ENCODE data around the gene TRIB2.

TRIB2 gene

GRCh38 chr2:12701786-12702167 is 15.0 kb upstream of the TRIB2 start:
- DNase-seq = no peak

GRCh38 chr2:12702168-12703121 is 14.3 kb upstream of the TRIB2 start:
- no peak for DNase-seq

- no peak for DNase-seq
Measured at GRCh38 chr2:12704378-12704777, 12.4 kb upstream of the TRIB2 start.

GRCh38 chr2:12705230-12705629 is 11.5 kb upstream of the TRIB2 start:
- DNase-seq = no peak

- DNase-seq = no peak
Measured at GRCh38 chr2:12705742-12706141, 11.0 kb upstream of the TRIB2 start.

- DNase-seq = no peak
Measured at GRCh38 chr2:12708508-12709206, 8.1 kb upstream of the TRIB2 start.

GRCh38 chr2:12709207-12709522 is 7.6 kb upstream of the TRIB2 start:
- DNase-seq = no peak

- DNase-seq = no peak
Measured at GRCh38 chr2:12710301-12710700, 6.4 kb upstream of the TRIB2 start.

GRCh38 chr2:12711339-12711738 is 5.4 kb upstream of the TRIB2 start:
- DNase-seq = no peak

- no peak for DNase-seq
Measured at GRCh38 chr2:12712881-12713280, 3.9 kb upstream of the TRIB2 start.

GRCh38 chr2:12714391-12715221 is 2.1 kb upstream of the TRIB2 start:
- DNase-seq = no peak

- no peak for DNase-seq
Measured at GRCh38 chr2:12715258-12716031, 1.3 kb upstream of the TRIB2 start.

- DNase-seq = peak; percentile 69 to 77
Measured at GRCh38 chr2:12716032-12716281, 779 bp upstream of the TRIB2 start.

GRCh38 chr2:12717191-12718014 is 667 bp downstream of the TRIB2 start:
- peak; percentile 56 to 62 for DNase-seq

- DNase-seq = peak in 1 of 2 experiments; percentile 4
Measured at GRCh38 chr2:12718015-12718671, 1.4 kb downstream of the TRIB2 start.

GRCh38 chr2:12718711-12719399 is 2.1 kb downstream of the TRIB2 start:
- peak in 1 of 2 experiments; percentile 2 for DNase-seq

- no peak for DNase-seq
Measured at GRCh38 chr2:12719400-12720277, 2.9 kb downstream of the TRIB2 start.

- peak in 1 of 2 experiments; percentile 7 for DNase-seq
Measured at GRCh38 chr2:12720278-12720620, 3.5 kb downstream of the TRIB2 start.

- no peak for DNase-seq
Measured at GRCh38 chr2:12720754-12721378, 4.1 kb downstream of the TRIB2 start.
